ENCODE results near the gene ABTB1. TPM values are rescaled to one million over a fixed set of nuclear protein-coding genes. Genes with fewer than 3 reads are reported as not detected.

The ABTB1 gene
- total and polyA plus RNA-seq, 2 experiments from 2014 or later = 3.7 to 5.7 TPM

DNA sequence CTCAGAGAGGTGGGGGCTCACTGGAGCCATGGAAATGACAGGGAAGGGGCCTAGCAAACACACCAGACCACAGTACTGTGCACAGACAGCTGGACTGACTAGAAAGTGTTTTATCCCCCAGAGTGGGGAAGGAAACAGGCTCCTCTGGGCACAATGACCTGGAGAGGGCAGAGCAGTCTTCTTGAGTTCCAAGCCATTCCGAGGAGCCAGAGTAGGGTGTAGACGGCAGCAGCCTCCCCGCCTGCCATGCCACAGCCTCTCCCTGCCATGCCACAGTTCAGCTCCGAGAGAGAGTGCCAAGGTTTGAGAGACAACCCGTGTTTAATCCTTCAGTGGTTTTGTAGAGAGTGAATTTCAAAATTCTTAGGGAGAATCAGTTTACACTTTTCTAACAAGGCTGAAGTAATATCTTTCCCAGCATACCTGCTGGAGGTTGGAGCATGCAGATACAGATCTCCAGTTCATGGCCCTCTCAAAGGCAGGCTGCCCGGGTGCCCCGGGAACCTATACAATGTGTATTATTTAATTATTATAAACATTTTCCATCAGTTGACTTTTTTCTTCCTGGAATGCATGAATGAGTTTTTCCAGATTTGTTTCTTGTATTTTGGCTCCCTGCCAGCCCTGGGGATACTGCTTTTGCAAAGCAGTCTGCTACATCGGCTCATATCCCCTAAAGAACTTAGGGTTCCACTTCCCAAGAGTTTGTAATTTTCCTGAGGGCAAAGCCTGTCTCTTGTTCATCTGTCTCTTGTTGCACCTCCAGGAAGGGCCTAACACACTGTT, 40.5 kb upstream of the ABTB1 start:
- no peak overlapping the region for H3K4me2 ChIP-seq
- no peaks in the 10 kb centered on the region for H3K9me2 ChIP-seq (ENCODE audit: insufficient read depth)
- peaks cover 28% of the 10 kb centered on the region for H3K27me3 Mint-ChIP-seq (ENCODE audit: insufficient read depth, low read depth, poor library complexity)
- no peak overlapping the region for H3K4me3 ChIP-seq
- H3K27me3 ChIP-seq (ENCODE audit: insufficient read depth) = peaks cover 27% of the 10 kb centered on the region
- no peak overlapping the region for H3K27ac Mint-ChIP-seq
- H3K4me3 Mint-ChIP-seq = no peak overlapping the region
- TF ChIP-seq, protein P1, sequence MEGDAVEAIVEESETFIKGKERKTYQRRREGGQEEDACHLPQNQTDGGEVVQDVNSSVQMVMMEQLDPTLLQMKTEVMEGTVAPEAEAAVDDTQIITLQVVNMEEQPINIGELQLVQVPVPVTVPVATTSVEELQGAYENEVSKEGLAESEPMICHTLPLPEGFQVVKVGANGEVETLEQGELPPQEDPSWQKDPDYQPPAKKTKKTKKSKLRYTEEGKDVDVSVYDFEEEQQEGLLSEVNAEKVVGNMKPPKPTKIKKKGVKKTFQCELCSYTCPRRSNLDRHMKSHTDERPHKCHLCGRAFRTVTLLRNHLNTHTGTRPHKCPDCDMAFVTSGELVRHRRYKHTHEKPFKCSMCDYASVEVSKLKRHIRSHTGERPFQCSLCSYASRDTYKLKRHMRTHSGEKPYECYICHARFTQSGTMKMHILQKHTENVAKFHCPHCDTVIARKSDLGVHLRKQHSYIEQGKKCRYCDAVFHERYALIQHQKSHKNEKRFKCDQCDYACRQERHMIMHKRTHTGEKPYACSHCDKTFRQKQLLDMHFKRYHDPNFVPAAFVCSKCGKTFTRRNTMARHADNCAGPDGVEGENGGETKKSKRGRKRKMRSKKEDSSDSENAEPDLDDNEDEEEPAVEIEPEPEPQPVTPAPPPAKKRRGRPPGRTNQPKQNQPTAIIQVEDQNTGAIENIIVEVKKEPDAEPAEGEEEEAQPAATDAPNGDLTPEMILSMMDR (conservative IDR thresholded peaks at IDR 0.05; ENCODE audit: low read depth in 2 of 2) = peak in 1 of 2 experiments; percentile 28; a peak in 1 of 4 replicates
- TF ChIP-seq JUNB (IDR thresholded peaks at IDR 0.05; ENCODE audit: unreplicated experiment) = no peak
- H3F3A ChIP-seq (replicated peaks; ENCODE audit: low read depth) = peaks cover 5% of the 10 kb centered on the region; the same call in 1 of the 2 replicates
- 0 out of 2 replicates have a peak, but pooled peaks cover 2% of the 10 kb centered on the region for H4K20me1 ChIP-seq (replicated peaks; ENCODE audit: insufficient read depth)
- peaks cover 6% of the 10 kb centered on the region for H3K9me3 Mint-ChIP-seq
- no peak overlapping the region for H3K27ac ChIP-seq (ENCODE audit: low read depth)
- DNase-seq (ENCODE audit: low spot score) (no peak), ATAC-seq (peak; percentile 17; the same call in 2 of the 3 replicates)
- no peaks in the 10 kb centered on the region; the same call in 1 of the 2 replicates for H3K36me3 ChIP-seq (ENCODE audit: insufficient read depth)
- H3K79me2 ChIP-seq (replicated peaks; ENCODE audit: insufficient read depth) = peaks cover 4% of the 10 kb centered on the region
- peaks cover 38% of the 10 kb centered on the region for H3K4me1 Mint-ChIP-seq
- no peak overlapping the region for H2AFZ ChIP-seq
- H3K4me1 ChIP-seq (ENCODE audit: insufficient read depth) = peaks cover 14% of the 10 kb centered on the region; the same call in 1 of the 2 replicates
- peaks cover 3% of the 10 kb centered on the region; the same call in 2 of the 3 replicates for H3K36me3 Mint-ChIP-seq (ENCODE audit: low read depth)

DNA sequence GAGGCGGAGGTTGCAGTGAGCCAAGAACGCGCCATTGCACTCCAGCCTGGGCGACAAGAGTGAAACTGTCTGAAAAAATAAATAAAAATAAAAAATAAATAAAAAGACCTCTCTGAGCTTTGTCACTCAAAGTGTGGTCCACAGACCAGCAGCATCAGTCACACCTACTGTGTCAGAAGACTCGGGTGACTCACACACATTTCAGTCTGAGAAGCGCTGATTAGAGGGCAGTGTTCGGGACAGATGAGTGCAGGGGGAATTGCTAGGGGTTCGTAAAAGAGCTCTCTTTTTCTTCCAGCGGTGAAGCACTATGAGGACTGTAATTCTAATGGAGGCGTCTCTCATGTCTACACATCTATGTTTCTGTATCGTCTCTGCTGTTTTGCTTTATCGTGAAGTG, 38.1 kb upstream of the ABTB1 start:
- no peaks in the 10 kb centered on the region for H3K36me3 ChIP-seq (ENCODE audit: insufficient read depth)
- no peak overlapping the region for H3K4me3 ChIP-seq
- H4K20me1 ChIP-seq (replicated peaks; ENCODE audit: insufficient read depth) = no peaks in the 10 kb centered on the region
- no peak overlapping the region for H3K4me3 Mint-ChIP-seq
- ATAC-seq (no peak), DNase-seq (ENCODE audit: low spot score) (no peak)
- peaks cover 40% of the 10 kb centered on the region for H3K4me1 Mint-ChIP-seq
- H3K27ac Mint-ChIP-seq = no peak overlapping the region
- H3K27ac ChIP-seq (ENCODE audit: low read depth) = no peak overlapping the region
- H3K9me3 Mint-ChIP-seq = no peaks in the 10 kb centered on the region; the same call in 2 of the 3 replicates
- no peak overlapping the region for H2AFZ ChIP-seq
- peaks cover 8% of the 10 kb centered on the region for H3K79me2 ChIP-seq (replicated peaks; ENCODE audit: insufficient read depth)
- no peaks in the 10 kb centered on the region for H3K9me2 ChIP-seq (ENCODE audit: insufficient read depth)
- peaks cover 5% of the 10 kb centered on the region; the same call in 1 of the 3 replicates for H3K36me3 Mint-ChIP-seq (ENCODE audit: low read depth)
- H3K27me3 ChIP-seq (ENCODE audit: insufficient read depth) = peaks cover 7% of the 10 kb centered on the region
- H3K27me3 Mint-ChIP-seq (ENCODE audit: insufficient read depth, low read depth, poor library complexity) = peaks cover 10% of the 10 kb centered on the region
- H3K4me1 ChIP-seq (ENCODE audit: insufficient read depth) = peaks cover 14% of the 10 kb centered on the region; the same call in 1 of the 2 replicates
- no peaks in the 10 kb centered on the region for H3F3A ChIP-seq (replicated peaks; ENCODE audit: low read depth)
- H3K4me2 ChIP-seq = no peak overlapping the region
- TF ChIP-seq ZNF114 (CRISPR knock-in tag; IDR thresholded peaks at IDR 0.05) (no peak), EZH2 (IDR thresholded peaks at IDR 0.05; ENCODE audit: low read depth, unreplicated experiment) (no peak), EZH2phosphoT487 (IDR thresholded peaks at IDR 0.05; ENCODE audit: unreplicated experiment) (no peak), ZNF331 (CRISPR knock-in tag; IDR thresholded peaks at IDR 0.05; ENCODE audit: low read depth) (no peak), CREB1 (CRISPR knock-in tag; IDR thresholded peaks at IDR 0.05; ENCODE audit: low read depth) (no peak), STAT1 (IDR thresholded peaks at IDR 0.05; ENCODE audit: unreplicated experiment) (no peak), NANOG (IDR thresholded peaks at IDR 0.05; ENCODE audit: borderline replicate concordance) (no peak)
- TF ChIP-seq, protein P1 (conservative IDR thresholded peaks at IDR 0.05; ENCODE audit: low read depth in 2 of 2) = no peak
- TF ChIP-seq, protein P2, sequence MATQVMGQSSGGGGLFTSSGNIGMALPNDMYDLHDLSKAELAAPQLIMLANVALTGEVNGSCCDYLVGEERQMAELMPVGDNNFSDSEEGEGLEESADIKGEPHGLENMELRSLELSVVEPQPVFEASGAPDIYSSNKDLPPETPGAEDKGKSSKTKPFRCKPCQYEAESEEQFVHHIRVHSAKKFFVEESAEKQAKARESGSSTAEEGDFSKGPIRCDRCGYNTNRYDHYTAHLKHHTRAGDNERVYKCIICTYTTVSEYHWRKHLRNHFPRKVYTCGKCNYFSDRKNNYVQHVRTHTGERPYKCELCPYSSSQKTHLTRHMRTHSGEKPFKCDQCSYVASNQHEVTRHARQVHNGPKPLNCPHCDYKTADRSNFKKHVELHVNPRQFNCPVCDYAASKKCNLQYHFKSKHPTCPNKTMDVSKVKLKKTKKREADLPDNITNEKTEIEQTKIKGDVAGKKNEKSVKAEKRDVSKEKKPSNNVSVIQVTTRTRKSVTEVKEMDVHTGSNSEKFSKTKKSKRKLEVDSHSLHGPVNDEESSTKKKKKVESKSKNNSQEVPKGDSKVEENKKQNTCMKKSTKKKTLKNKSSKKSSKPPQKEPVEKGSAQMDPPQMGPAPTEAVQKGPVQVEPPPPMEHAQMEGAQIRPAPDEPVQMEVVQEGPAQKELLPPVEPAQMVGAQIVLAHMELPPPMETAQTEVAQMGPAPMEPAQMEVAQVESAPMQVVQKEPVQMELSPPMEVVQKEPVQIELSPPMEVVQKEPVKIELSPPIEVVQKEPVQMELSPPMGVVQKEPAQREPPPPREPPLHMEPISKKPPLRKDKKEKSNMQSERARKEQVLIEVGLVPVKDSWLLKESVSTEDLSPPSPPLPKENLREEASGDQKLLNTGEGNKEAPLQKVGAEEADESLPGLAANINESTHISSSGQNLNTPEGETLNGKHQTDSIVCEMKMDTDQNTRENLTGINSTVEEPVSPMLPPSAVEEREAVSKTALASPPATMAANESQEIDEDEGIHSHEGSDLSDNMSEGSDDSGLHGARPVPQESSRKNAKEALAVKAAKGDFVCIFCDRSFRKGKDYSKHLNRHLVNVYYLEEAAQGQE (IDR thresholded peaks at IDR 0.05; ENCODE audit: unreplicated experiment) = no peak
